PC-3 (cell line): ENCODE data around the gene NAGS. TPM values are rescaled to one million over a fixed set of nuclear protein-coding genes. Genes with fewer than 3 reads are reported as not detected.
A peak's percentile ranks its signal among the peaks of the same experiment; 100 is the strongest.

Source experiments
- ATAC-seq: fragments of 200-7000 bp; cut with Tn5 transposase; 2 replicates; pipeline ENCODE4 v1.9.1; 2020; ENCODE audit warnings: mild to moderate bottlenecking, moderate library complexity
- BruUV-seq: library from RNA; stranded (reverse); fragments of 400-500 nt; replicated peaks from 2 replicates; lab custom pipeline; 2021; lab: Mats Ljungman, UMichigan
- CTCF ChIA-PET: fragments of 300-600 bp; sonication (Branson Sonifier 250); formaldehyde crosslinking; loops from one replicate; lab custom pipeline; 2022; ENCODE audit warnings: antibody characterized with exemption; lab: Charles Lee
- POLR2A ChIA-PET: fragments of 300-600 bp; sonication (Branson Sonifier 250); formaldehyde crosslinking; loops from one replicate; lab custom pipeline; 2022; ENCODE audit warnings: antibody characterized with exemption; ENCODE audit not compliant: unreplicated experiment; lab: Charles Lee
- DNase-seq: peaks from one replicate; pipeline ENCODE4 v3.0.0-alpha.2; 2015
- H2AFZ ChIP-seq: fragments of 300-600 bp; sonication (generic); 2 replicates; pipeline ENCODE4 v1.6.0; 2016; ENCODE audit warnings: antibody characterized with exemption, low read length
- H3F3A ChIP-seq: fragments of 300-600 bp; sonication (generic); one replicate; pipeline ENCODE4 v1.6.0; 2017; ENCODE audit warnings: antibody characterized with exemption, low read length, control low read depth, mild to moderate bottlenecking; ENCODE audit not compliant: unreplicated experiment
- H3K27ac ChIP-seq: fragments of 300-600 bp; sonication (generic); 2 replicates; pipeline ENCODE4 v1.5.1; 2016; ENCODE audit warnings: mild to moderate bottlenecking, low read length
- H3K27me3 ChIP-seq: fragments of 300-600 bp; sonication (generic); 2 replicates; pipeline ENCODE4 v1.6.1; 2016; ENCODE audit warnings: low read length, mixed read lengths
- H3K36me3 ChIP-seq: fragments of 300-600 bp; sonication (generic); 2 replicates; pipeline ENCODE4 v1.6.1; 2016; ENCODE audit warnings: low read depth, mixed run types, low read length, mixed read lengths
- H3K4me1 ChIP-seq: fragments of 300-600 bp; sonication (generic); 2 replicates; pipeline ENCODE4 v1.5.1; 2016; ENCODE audit warnings: low read length; ENCODE audit not compliant: insufficient read depth
- H3K4me2 ChIP-seq: fragments of 300-600 bp; sonication (generic); 2 replicates; pipeline ENCODE4 v1.6.0; 2016; ENCODE audit warnings: low read length
- H3K4me3 ChIP-seq: fragments of 300-600 bp; sonication (generic); 2 replicates; pipeline ENCODE4 v1.5.1; 2016; ENCODE audit warnings: mild to moderate bottlenecking, low read length, mixed read lengths
- H3K79me2 ChIP-seq: fragments of 300-600 bp; sonication (generic); 2 replicates; pipeline ENCODE4 v1.6.1; 2017; ENCODE audit warnings: low read length, mixed read lengths
- H3K9ac ChIP-seq: fragments of 300-600 bp; sonication (generic); 2 replicates; pipeline ENCODE4 v1.6.0; 2016; ENCODE audit warnings: mild to moderate bottlenecking, low read length
- H3K9me2 ChIP-seq: fragments of 300-600 bp; sonication (generic); replicated peaks from 2 replicates; pipeline ENCODE4 v1.6.1; 2016; ENCODE audit warnings: mixed run types, low read length, mixed read lengths
- H3K9me3 ChIP-seq: fragments of 300-600 bp; sonication (generic); 2 replicates; pipeline ENCODE4 v1.6.1; 2016; ENCODE audit warnings: low read length, mixed read lengths
- H4K20me1 ChIP-seq: fragments of 300-600 bp; sonication (generic); 2 replicates; pipeline ENCODE4 v1.6.1; 2016; ENCODE audit warnings: low read length, mixed read lengths
- EZH2 ChIP-seq: fragments of 300-600 bp; sonication (generic); IDR thresholded peaks from one replicate; pipeline ENCODE4 v1.6.1; 2017; ENCODE audit warnings: antibody characterized with exemption, mild to moderate bottlenecking, low read length; ENCODE audit not compliant: unreplicated experiment
- EZH2phosphoT487 ChIP-seq: fragments of 300-600 bp; sonication (generic); IDR thresholded peaks from 2 replicates; pipeline ENCODE4 v1.6.1; 2018; ENCODE audit warnings: mild to moderate bottlenecking, antibody characterized with exemption, low read length, borderline replicate concordance
- intact Hi-C: fragments of 100-400 bp; cut with micrococcal nuclease; formaldehyde crosslinking; loops from 2 replicates; pipeline ENCODE4 v1.9.0; 2023
- total RNA-seq: library from RNA; depleted of rRNA; stranded (reverse); fragments of >200 nt; gene quantifications from 2 replicates; pipeline ENCODE4 v1.2.3, GENCODE V29; 2014
- TF ChIP-seq, protein P1 (sequence below): fragments of 300-600 bp; sonication (generic); conservative IDR thresholded peaks from 2 replicates; pipeline ENCODE4 v1.5.1; 2017; ENCODE audit warnings: antibody characterized with exemption, low read depth, mild to moderate bottlenecking, low read length

NAGS gene
- total RNA-seq, 1 experiment from 2014 or later = 13.5 TPM

DNA sequence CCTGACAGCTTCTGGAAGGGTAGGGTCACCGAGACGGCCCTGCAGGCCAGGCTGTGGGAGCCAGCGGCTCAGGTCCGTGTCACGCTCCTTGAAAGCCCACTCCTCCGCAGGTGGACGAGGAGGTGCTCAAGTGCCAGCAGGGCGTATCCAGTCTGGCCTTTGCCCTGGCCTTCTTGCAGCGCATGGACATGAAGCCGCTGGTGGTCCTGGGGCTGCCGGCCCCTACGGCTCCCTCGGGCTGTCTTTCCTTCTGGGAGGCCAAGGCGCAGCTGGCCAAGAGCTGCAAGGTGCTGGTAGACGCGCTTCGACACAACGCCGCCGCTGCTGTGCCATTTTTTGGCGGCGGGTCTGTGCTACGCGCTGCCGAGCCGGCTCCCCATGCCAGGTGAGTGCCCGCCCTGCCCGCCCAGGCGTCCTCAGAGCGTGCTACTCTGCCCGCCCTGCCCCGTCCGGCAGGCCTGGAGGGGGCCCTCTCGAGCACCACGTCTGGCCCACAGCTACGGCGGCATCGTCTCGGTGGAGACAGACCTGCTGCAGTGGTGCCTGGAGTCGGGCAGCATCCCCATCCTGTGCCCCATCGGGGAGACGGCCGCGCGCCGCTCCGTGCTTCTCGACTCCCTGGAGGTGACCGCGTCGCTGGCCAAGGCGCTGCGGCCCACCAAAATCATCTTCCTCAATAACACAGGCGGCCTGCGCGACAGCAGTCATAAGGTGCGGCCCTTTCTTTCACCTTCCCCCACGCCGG lies 1.3 kb downstream of the NAGS start:
- H3K9me3 ChIP-seq = no peaks in the 10 kb centered on the region
- ATAC-seq (peak; percentile 60), DNase-seq (peak; percentile 82)
- TF ChIP-seq EZH2phosphoT487 = no peak
- TF ChIP-seq, protein P1, sequence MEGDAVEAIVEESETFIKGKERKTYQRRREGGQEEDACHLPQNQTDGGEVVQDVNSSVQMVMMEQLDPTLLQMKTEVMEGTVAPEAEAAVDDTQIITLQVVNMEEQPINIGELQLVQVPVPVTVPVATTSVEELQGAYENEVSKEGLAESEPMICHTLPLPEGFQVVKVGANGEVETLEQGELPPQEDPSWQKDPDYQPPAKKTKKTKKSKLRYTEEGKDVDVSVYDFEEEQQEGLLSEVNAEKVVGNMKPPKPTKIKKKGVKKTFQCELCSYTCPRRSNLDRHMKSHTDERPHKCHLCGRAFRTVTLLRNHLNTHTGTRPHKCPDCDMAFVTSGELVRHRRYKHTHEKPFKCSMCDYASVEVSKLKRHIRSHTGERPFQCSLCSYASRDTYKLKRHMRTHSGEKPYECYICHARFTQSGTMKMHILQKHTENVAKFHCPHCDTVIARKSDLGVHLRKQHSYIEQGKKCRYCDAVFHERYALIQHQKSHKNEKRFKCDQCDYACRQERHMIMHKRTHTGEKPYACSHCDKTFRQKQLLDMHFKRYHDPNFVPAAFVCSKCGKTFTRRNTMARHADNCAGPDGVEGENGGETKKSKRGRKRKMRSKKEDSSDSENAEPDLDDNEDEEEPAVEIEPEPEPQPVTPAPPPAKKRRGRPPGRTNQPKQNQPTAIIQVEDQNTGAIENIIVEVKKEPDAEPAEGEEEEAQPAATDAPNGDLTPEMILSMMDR = peak; percentile 51; the same call in 1 of the 2 replicates
- TF ChIP-seq EZH2 = no peak
- peak overlapping the region; percentile 83 for H3K4me3 ChIP-seq
- no peaks in the 10 kb centered on the region for H3K9me2 ChIP-seq
- H3K27me3 ChIP-seq = no peaks in the 10 kb centered on the region
- H3F3A ChIP-seq = peaks cover 4% of the 10 kb centered on the region
- intact Hi-C loops = loop anchor here (1.0 to 5.0 kb wide), 3 partner anchors 9 to 132 kb away; partner anchors contain the start of gene TMEM101
- CTCF ChIA-PET = interaction anchor here (0.6 to 1.3 kb wide), 7 partner anchors 11 to 213 kb away, joined by 3 to 5 read pairs (median 4); partner anchors contain the start of gene G6PC3
- H3K36me3 ChIP-seq = peaks cover 10% of the 10 kb centered on the region; the same call in 1 of the 2 replicates
- POLR2A ChIA-PET = interaction anchor here (0.5 to 0.6 kb wide), 2 partner anchors 117 to 118 kb away, joined by 3 read pairs; partner anchors contain the start of gene HDAC5
- H3K9ac ChIP-seq = peak overlapping the region; percentile 74
- H3K4me2 ChIP-seq = peak overlapping the region; percentile 96
- peak overlapping the region; percentile 66 for H3K27ac ChIP-seq
- H4K20me1 ChIP-seq = no peaks in the 10 kb centered on the region
- peaks cover 33% of the 10 kb centered on the region for H3K4me1 ChIP-seq
- peaks cover 18% of the 10 kb centered on the region; the same call in 1 of the 2 replicates for H3K79me2 ChIP-seq
- peak overlapping the region; percentile 63 for H2AFZ ChIP-seq
- no TSS peak for BruUV-seq

DNA sequence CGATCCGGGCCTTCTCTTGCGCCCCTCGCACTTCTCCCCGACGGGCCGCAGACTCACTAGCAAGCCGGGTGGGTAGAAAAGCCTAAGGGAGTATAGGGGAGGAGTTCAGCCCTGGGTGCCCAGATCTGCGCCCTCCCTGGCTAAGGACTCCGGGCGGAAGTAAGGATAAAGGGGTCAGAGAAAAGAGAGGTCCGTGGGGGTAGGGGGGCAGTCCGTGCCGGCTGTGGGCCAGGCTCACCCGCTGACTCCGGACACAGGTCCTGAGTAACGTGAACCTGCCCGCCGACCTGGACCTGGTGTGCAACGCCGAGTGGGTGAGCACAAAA lies 1.8 kb downstream of the NAGS start:
- peaks cover 10% of the 10 kb centered on the region; the same call in 1 of the 2 replicates for H3K36me3 ChIP-seq
- ChIA-PET POLR2A (interaction anchor here (0.5 to 0.6 kb wide), 3 partner anchors 92 to 117 kb away, joined by 3 to 4 read pairs (median 3); partner anchors contain the start of gene HDAC5), CTCF (interaction anchor here (0.6 to 1.3 kb wide), 7 partner anchors 12 to 212 kb away, joined by 3 to 5 read pairs (median 4); partner anchors contain the start of gene G6PC3)
- H2AFZ ChIP-seq = peak overlapping the region; percentile 63
- TSS peak; percentile 75 for BruUV-seq
- DNase-seq = no peak
- H4K20me1 ChIP-seq = no peaks in the 10 kb centered on the region
- peak overlapping the region; percentile 74 for H3K9ac ChIP-seq
- ATAC-seq = peak; percentile 1; the same call in 1 of the 2 replicates
- H3K4me2 ChIP-seq = peak overlapping the region; percentile 96
- no peaks in the 10 kb centered on the region for H3K9me3 ChIP-seq
- H3K9me2 ChIP-seq = no peaks in the 10 kb centered on the region
- TF ChIP-seq EZH2phosphoT487 (no peak), EZH2 (no peak)
- TF ChIP-seq, protein P1 = no peak
- no peaks in the 10 kb centered on the region for H3K27me3 ChIP-seq
- intact Hi-C loops = loop anchor here (1.0 to 5.0 kb wide), 3 partner anchors 8 to 131 kb away; partner anchors contain the start of gene TMEM101
- H3K4me1 ChIP-seq = peaks cover 33% of the 10 kb centered on the region
- H3K4me3 ChIP-seq = peak overlapping the region; percentile 83
- peaks cover 18% of the 10 kb centered on the region; the same call in 1 of the 2 replicates for H3K79me2 ChIP-seq
- peak overlapping the region; percentile 66 for H3K27ac ChIP-seq
- peaks cover 4% of the 10 kb centered on the region for H3F3A ChIP-seq
